K562 (cell line): ENCODE data around the gene KIAA0513. TPM values are rescaled to one million over a fixed set of nuclear protein-coding genes. Genes with fewer than 3 reads are reported as not detected.

ENCODE experiments used
- ATF6 ChIP-seq: sonication (generic); formaldehyde crosslinking; IDR thresholded peaks from 2 replicates; pipeline ENCODE4 v1.4.0; 2020; ENCODE audit warnings: mild to moderate bottlenecking, missing genetic modification reagents
- BRD4 ChIP-seq: fragments of 200-600 bp; sonication (generic); IDR thresholded peaks from 2 replicates; pipeline ENCODE4 v1.6.1; 2017; ENCODE audit warnings: inconsistent platforms
- ELK3 ChIP-seq: fragments of 450-650 bp; formaldehyde crosslinking; IDR thresholded peaks from 2 replicates; pipeline ENCODE4 v1.4.0; 2020; ENCODE audit warnings: mild to moderate bottlenecking
- EP400 ChIP-seq: fragments of 450-650 bp; IDR thresholded peaks from 2 replicates; pipeline ENCODE4 v1.6.1; 2017; ENCODE audit warnings: antibody characterized with exemption, mild to moderate bottlenecking, moderate library complexity
- PCBP1 ChIP-seq: fragments of 200-400 bp; formaldehyde crosslinking; IDR thresholded peaks from 2 replicates; pipeline ENCODE4 v1.6.1; 2018; ENCODE audit warnings: mild to moderate bottlenecking, low read depth, low read length; ENCODE audit not compliant: poor library complexity, severe bottlenecking
- POLR2A ChIP-seq: fragments of 450-650 bp; conservative IDR thresholded peaks from 2 replicates; pipeline ENCODE4 v1.6.1; 2016
- POLR2B ChIP-seq: fragments of 450-650 bp; IDR thresholded peaks from 2 replicates; pipeline ENCODE4 v1.6.1; 2018; ENCODE audit warnings: low read depth; ENCODE audit not compliant: partially characterized antibody
- SIRT6 ChIP-seq: IDR thresholded peaks from one replicate; pipeline ENCODE4 v1.6.1; 2012; ENCODE audit warnings: low read depth, mild to moderate bottlenecking, control low read depth, inconsistent platforms, low read length, moderate library complexity
- SMAD3 ChIP-seq: fragments of 450-650 bp; formaldehyde crosslinking; conservative IDR thresholded peaks from 2 replicates; pipeline ENCODE4 v1.4.0; 2020; ENCODE audit warnings: mild to moderate bottlenecking
- TCF7L2 ChIP-seq: fragments of 150-350 bp; IDR thresholded peaks from 2 replicates; pipeline ENCODE4 v1.6.1; 2016; ENCODE audit warnings: low read depth, mild to moderate bottlenecking, low read length, moderate library complexity
- ZBTB1 ChIP-seq: sonication (generic); formaldehyde crosslinking; IDR thresholded peaks from 2 replicates; pipeline ENCODE4 v1.8.1; 2023; ENCODE audit warnings: missing genetic modification reagents, low read depth, mild to moderate bottlenecking, borderline replicate concordance
- ZBTB40 ChIP-seq, 2 experiments: fragments of 450-650 bp in 1 of 2; sonication (generic) in 1 of 2; formaldehyde crosslinking in 1 of 2; IDR thresholded peaks; 2 replicates each; pipeline versions ENCODE4 v1.7.1 to v1.9.0; 2016 to 2022; ENCODE audit warnings: inconsistent platforms in 1 of 2, mild to moderate bottlenecking in 1 of 2, missing genetic modification reagents in 1 of 2
- ZNF239 ChIP-seq: fragments of 250-450 bp; sonication (Bioruptor Pico); IDR thresholded peaks from 2 replicates; pipeline ENCODE4 v1.4.0; 2020; ENCODE audit warnings: mild to moderate bottlenecking
- ZNF584 ChIP-seq: fragments of 200-800 bp; sonication (Bioruptor generic); IDR thresholded peaks from 2 replicates; pipeline ENCODE4 v1.6.1; 2016; ENCODE audit warnings: low read depth, mild to moderate bottlenecking, missing genetic modification characterization, missing compliant biosample characterization
- polyA plus RNA-seq, 8 experiments: library from polyadenylated mRNA; depleted of rRNA in 4 of 8; stranded (reverse) in 5 of 8; unstranded in 3 of 8; fragments of >200 nt; fragmentation: Nextera tagmentation in 2 of 8; fragmentation: Illumina TruSeq in 1 of 8; extraction: Ambion mirVana in 2 of 8; extraction: Trizol in 1 of 8; gene quantifications; 2 replicates each; pipeline versions ENCODE4 v1.2.1 to v1.2.3, GENCODE V29; 2011 to 2014; ENCODE audit warnings: inconsistent platforms in 1 of 8, missing spikeins in 1 of 8
- total RNA-seq, 7 experiments: library from RNA; depleted of rRNA in 6 of 7; stranded (reverse); fragments of >200 nt in 6 of 7; fragmentation: Illumina TruSeq in 2 of 7; extraction: Trizol in 2 of 7; gene quantifications; 2 replicates each; pipeline versions ENCODE4 v1.2.1 to v1.2.3, GENCODE V29; 2011 to 2021; ENCODE audit warnings: low replicate concordance in 1 of 7

The KIAA0513 gene
- total and polyA plus RNA-seq, 9 of the 15 experiments (the other 6 are each of a cell fraction or from before 2014, with no cell fraction given), result 0.18 to 13.7 (median 10.2) TPM

GRCh38 chr16:85011846-85012284, 15.7 kb upstream of the KIAA0513 start (continued):
- TF ChIP-seq POLR2B, result peak; percentile 29
- TF ChIP-seq PCBP1, result no peak
- TF ChIP-seq ELK3 (CRISPR knock-in tag), result no peak
- no peak for TF ChIP-seq ZBTB1
- no peak for TF ChIP-seq ZNF239 (CRISPR knock-in tag)
- TF ChIP-seq POLR2A, result peak; percentile 60; the same call in 1 of the 2 replicates
- no peak for TF ChIP-seq SIRT6
- TF ChIP-seq ZNF584, result no peak
- TF ChIP-seq ZBTB40 (IDR thresholded peaks at IDR 0.05), result no peak
- TF ChIP-seq ZBTB40 (CRISPR knock-in tag; IDR thresholded peaks at IDR 0.05), result no peak
- TF ChIP-seq SMAD3 (CRISPR knock-in tag), result no peak
- peak; percentile 49; the same call in 1 of the 2 replicates for TF ChIP-seq EP400
- TF ChIP-seq TCF7L2, result no peak
- 0 out of 2 replicates have a peak, but pooled peaks have one; percentile 2 for TF ChIP-seq ATF6 (CRISPR knock-in tag)
- 0 out of 2 replicates have a peak, but pooled peaks have one; percentile 9 for TF ChIP-seq BRD4
